ENCODE results near the gene STX16. TPM values are rescaled to one million over a fixed set of nuclear protein-coding genes. Genes with fewer than 3 reads are reported as not detected.
"Not testable (repeated sequence)": the region's sequence is repeated elsewhere in the genome, so short reads cannot be mapped to it uniquely, and the experiment has no call there.

The STX16 gene
- total RNA-seq, 4 donors from 2014 or later: 9.2 to 34.3 (median 20.4) TPM

DNA sequence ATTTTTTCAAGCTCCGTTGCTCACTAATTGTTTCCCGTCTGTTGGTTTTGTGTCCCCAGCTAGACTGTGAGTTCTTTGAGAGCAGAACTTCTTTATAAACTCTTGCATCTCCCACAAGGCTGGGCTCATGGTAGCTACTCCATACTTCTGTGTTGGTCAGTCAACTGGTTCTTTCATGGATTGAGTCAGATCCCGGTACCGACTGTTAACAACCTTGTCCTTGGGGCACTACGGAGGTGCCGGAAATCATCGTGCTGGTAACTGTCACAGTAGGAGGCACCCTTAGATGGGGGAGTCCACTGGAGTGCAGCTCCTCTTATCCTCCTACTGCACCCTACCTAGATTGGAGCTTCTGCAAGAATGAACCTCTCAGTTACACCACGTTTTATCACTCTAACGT, 8.6 kb upstream of the STX16 start:
- intact Hi-C loops (cut with DNase I; ENCODE audit: low total_unique reads): no loop called here
- DNase-seq (no peak), ATAC-seq (no peak)
- Histone ChIP-seq H3K4me1 (peaks cover 16 to 27% of the 10 kb centered on the region in 2 donors), H3K36me3 (no peaks in the 10 kb centered on the region), H3K27ac (no peak overlapping the region), H3K4me3 (no peak overlapping the region), H3K27me3 (no peaks in the 10 kb centered on the region), H3K9me3 (no peaks in the 10 kb centered on the region)
- in situ Hi-C loops (cut with MboI; ENCODE audit: low sequenced_read_pairs in 4 of 4): loop anchor here in 2 of 4 donors (25.0 kb wide), 2 partner anchors 355 to 405 kb away; partner anchors contain the start of gene ANKRD60 (in 1 of the 2)
- TF ChIP-seq POLR2A (IDR thresholded peaks at IDR 0.05): no peak
- TF ChIP-seq, protein P1, sequence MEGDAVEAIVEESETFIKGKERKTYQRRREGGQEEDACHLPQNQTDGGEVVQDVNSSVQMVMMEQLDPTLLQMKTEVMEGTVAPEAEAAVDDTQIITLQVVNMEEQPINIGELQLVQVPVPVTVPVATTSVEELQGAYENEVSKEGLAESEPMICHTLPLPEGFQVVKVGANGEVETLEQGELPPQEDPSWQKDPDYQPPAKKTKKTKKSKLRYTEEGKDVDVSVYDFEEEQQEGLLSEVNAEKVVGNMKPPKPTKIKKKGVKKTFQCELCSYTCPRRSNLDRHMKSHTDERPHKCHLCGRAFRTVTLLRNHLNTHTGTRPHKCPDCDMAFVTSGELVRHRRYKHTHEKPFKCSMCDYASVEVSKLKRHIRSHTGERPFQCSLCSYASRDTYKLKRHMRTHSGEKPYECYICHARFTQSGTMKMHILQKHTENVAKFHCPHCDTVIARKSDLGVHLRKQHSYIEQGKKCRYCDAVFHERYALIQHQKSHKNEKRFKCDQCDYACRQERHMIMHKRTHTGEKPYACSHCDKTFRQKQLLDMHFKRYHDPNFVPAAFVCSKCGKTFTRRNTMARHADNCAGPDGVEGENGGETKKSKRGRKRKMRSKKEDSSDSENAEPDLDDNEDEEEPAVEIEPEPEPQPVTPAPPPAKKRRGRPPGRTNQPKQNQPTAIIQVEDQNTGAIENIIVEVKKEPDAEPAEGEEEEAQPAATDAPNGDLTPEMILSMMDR (IDR thresholded peaks at IDR 0.05 in 4 of 5, conservative IDR thresholded peaks at IDR 0.05 in 1 of 5): no peak

DNA sequence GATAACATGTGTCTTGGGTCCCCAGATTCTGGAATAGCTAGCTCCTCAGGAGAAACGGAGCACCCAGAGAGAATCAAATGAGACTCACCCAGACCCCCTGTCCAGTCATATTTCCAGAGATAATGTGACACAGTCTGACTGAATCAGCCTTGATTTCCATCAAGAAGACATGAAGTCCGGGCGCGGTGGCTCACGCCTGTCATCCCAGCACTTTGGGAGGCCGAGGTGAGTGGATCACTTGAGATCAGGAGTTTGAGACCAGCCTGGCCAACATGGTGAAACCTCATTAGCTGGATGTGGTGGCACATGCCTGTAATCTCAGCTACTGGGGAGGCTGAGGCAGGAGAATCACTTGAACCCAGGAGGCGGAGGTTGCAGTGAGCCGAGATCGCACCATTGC, 8.2 kb upstream of the STX16 start:
- H3K4me1 ChIP-seq: peaks cover 16 to 32% of the 10 kb centered on the region in 2 donors
- DNase-seq; H3K36me3 ChIP-seq; H3K27ac ChIP-seq; intact Hi-C loops (cut with DNase I; ENCODE audit: low total_unique reads); H3K4me3 ChIP-seq; H3K27me3 ChIP-seq; H3K9me3 ChIP-seq; ATAC-seq: not testable (repeated sequence)
- in situ Hi-C loops (cut with MboI; ENCODE audit: low sequenced_read_pairs in 4 of 4): loop anchor here in 2 of 4 donors (25.0 kb wide), 2 partner anchors 356 to 406 kb away; partner anchors contain the start of gene ANKRD60 (in 1 of the 2)

DNA sequence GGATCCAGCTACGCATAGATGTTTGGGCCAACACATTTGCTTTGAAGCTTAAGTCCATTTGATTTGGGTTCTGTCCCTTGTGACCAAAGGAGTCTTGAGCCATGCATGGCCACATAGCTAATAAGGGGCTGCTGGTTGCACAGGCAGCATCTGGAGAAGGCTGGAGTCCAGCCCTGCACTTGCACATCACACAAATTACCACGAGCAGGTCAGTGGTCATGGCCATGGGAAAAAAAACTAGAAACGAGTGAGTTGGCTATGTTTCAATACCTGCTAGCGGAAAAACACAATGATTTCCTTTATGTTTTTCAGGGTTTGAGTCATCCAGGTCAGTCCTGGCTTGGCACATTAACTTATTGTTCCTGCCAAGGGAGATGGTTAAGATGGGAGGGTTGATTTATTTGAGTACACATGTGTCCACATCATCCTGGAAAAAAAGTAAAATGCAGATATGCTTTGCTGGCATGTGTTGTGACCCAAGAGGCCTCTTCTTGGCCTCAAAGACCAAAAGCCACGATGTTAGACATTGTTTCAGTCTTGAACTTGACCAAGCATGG, 5.6 kb upstream of the STX16 start:
- Histone ChIP-seq H3K4me1 (peaks cover 16 to 34% of the 10 kb centered on the region in 2 donors), H3K9me3 (no peaks in the 10 kb centered on the region), H3K4me3 (no peak overlapping the region), H3K27ac (peak overlapping the region in 1 of 4 donors; percentile 32), H3K36me3 (no peaks in the 10 kb centered on the region), H3K27me3 (no peaks in the 10 kb centered on the region)
- ATAC-seq (peak in 1 of 2 donors; percentile 68), DNase-seq (peak in 1 of 2 donors; percentile 31)
- in situ Hi-C loops (cut with MboI; ENCODE audit: low sequenced_read_pairs in 4 of 4) (loop anchor here in 2 of 4 donors (25.0 kb wide), 2 partner anchors 358 to 408 kb away; partner anchors contain the start of gene ANKRD60 (in 1 of the 2)), intact Hi-C loops (cut with DNase I; ENCODE audit: low total_unique reads) (no loop called here)
- TF ChIP-seq, protein P1 (IDR thresholded peaks at IDR 0.05 in 4 of 5, conservative IDR thresholded peaks at IDR 0.05 in 1 of 5): no peak
- TF ChIP-seq POLR2A (IDR thresholded peaks at IDR 0.05): no peak

DNA sequence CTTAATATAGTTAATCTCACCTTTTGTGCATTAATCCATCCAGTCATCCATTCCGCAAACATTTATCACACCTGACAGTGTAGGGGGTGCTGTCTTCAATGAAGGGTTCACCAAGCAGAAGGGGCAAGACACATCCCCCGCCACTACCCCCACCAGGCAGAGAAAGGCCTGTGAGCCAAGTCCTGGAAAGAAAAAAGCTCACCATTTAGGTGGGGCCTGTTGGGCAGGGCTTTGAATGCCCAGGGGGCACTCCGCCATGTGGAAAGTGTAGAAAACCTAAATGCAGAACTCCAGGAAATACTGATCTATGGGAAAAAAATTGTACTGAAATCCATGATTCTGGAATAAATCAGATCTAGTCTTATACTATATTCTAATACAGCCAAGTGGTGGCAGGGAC, 4.8 kb upstream of the STX16 start:
- intact Hi-C loops (cut with DNase I; ENCODE audit: low total_unique reads) (no loop called here), in situ Hi-C loops (cut with MboI; ENCODE audit: low sequenced_read_pairs in 4 of 4) (loop anchor here in 2 of 4 donors (25.0 kb wide), 2 partner anchors 359 to 409 kb away; partner anchors contain the start of gene ANKRD60 (in 1 of the 2))
- Histone ChIP-seq H3K27me3 (no peaks in the 10 kb centered on the region), H3K4me1 (peaks cover 16 to 34% of the 10 kb centered on the region in 2 donors), H3K27ac (peak overlapping the region in 1 of 4 donors; percentile 36), H3K36me3 (no peaks in the 10 kb centered on the region), H3K4me3 (no peak overlapping the region), H3K9me3 (no peaks in the 10 kb centered on the region)
- ATAC-seq (no peak), DNase-seq (no peak)
- TF ChIP-seq, protein P1 (IDR thresholded peaks at IDR 0.05 in 4 of 5, conservative IDR thresholded peaks at IDR 0.05 in 1 of 5): no peak
- no peak for TF ChIP-seq POLR2A (IDR thresholded peaks at IDR 0.05)

DNA sequence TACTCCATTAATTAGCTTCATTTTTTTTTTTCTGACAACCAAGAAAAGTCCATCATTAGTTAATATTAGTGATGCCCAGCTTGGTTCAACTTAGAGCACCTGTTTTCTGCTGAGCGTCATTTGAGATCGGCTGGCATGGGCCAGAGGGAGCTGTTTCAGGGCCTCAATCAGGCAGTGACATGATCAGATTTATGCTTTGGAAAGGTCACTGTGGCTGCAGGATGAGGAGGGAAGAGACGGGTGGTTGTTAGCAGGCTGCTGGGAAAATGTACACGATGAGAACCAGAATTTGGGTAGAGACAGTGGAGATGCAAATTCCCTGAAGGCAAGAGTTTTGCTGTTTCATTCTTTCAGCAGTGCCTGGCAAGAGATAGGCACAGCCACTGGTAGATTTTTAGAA, 4.4 kb upstream of the STX16 start:
- no peaks in the 10 kb centered on the region for H3K27me3 ChIP-seq
- no peak for ATAC-seq
- TF ChIP-seq, protein P1 (IDR thresholded peaks at IDR 0.05 in 4 of 5, conservative IDR thresholded peaks at IDR 0.05 in 1 of 5): no peak
- no peak for TF ChIP-seq POLR2A (IDR thresholded peaks at IDR 0.05)
- H3K4me1 ChIP-seq: peaks cover 16 to 34% of the 10 kb centered on the region in 2 donors
- intact Hi-C loops (cut with DNase I; ENCODE audit: low total_unique reads) (no loop called here), in situ Hi-C loops (cut with MboI; ENCODE audit: low sequenced_read_pairs in 4 of 4) (loop anchor here in 2 of 4 donors (25.0 kb wide), 2 partner anchors 359 to 409 kb away; partner anchors contain the start of gene ANKRD60 (in 1 of the 2))
- peak overlapping the region in 2 of 4 donors; percentile 36 to 58 for H3K27ac ChIP-seq
- no peak for DNase-seq
- H3K9me3 ChIP-seq: no peaks in the 10 kb centered on the region
- H3K36me3 ChIP-seq: no peaks in the 10 kb centered on the region
- no peak overlapping the region for H3K4me3 ChIP-seq
